NCI-H748 treated with DMSO at 0.1 percent for 48 hours (cell line): ENCODE results near the gene DDX27.
"Not testable (repeated sequence)": the region's sequence is repeated elsewhere in the genome, so short reads cannot be mapped to it uniquely, and the experiment has no call there.

Source experiments
- DNase-seq: peaks from one replicate; lab custom pipeline; 2025; lab: John Stamatoyannopoulos, UW

DDX27 gene

DNA sequence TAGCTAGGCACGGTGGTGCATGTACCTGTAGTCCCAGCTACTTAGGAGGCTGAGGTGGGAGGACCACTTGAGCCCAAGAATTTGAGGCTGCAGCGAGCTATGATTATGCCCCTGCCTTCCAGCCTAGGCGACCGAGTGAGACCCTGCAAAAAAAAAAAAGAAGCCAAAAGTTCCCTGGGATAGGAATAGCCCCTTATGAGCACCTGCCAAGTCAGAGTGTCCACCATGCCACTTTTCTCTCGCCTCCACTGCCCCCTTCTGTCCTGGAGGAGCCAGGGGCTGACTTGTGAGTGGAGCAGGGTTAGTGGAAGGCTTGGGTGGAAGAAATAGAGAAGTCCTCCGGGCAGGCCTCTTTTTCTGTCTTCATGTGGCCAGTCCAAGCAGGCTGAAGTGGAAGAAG is 12.1 kb upstream of the DDX27 start:
- no peak for DNase-seq

DNA sequence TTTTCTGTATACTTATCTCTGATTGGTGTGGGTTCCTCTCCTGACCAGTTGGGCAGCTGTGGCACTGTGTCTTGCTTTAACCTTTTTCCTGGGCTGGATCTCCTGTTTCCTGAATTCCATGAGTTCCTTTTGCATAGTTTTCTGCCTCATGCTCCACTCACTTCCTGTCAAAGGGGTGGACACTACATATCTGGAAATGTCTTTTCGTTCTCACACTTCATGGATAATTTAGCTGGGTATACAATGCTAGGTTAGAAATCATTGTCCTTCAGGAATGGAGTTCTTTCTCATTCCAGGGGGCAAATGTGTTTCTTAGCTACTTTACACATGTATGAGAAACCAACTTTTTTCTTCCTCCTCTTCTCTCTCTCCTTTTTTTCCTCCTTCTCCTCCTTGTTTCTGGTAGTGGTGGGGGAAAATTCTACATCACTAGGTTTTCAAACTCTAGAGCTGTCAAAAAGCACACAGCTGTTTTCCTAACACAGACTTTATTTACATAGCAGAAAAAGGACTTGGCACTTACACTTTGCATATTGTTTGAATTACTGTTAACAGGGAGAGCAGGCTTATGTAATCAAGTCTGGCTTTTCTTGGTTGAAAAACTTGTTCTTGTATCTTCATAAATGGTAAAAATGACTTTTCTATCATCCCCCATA is 9.0 kb upstream of the DDX27 start:
- no peak for DNase-seq

DNA sequence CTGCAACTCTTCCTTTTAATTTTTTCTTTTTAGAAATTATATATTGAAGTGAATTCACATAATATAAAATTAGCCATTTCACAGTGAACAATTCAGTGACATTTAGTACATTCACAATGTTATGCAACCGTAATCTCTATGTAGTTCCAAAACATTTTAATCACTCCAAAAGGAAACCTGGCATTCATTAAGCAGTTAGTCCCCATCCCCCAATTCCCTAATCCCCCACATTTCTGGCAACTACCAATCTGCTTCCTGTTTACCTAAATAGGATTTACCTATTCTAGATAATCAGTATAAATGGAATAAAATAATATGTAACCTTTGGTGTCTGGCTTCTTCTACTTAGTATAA is 8.5 kb upstream of the DDX27 start:
- no peak for DNase-seq

DNA sequence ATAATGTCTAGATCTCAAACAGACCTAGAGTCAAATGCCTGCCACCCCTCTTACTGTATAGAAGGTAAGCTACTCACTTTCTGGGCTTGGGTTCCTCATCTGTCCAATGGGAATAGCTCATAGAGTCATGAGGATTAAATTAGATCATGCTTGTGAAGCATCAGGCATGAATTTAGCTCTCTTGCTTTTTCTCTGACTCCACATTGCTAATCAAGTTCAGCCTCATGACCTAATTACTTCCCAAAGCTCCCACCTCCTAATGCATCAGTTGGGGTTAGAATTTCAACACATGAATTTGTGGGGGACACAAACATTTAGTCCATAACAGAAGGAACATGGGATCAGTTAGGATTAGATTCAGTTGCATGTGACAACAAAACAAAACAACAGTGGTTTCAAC is 4.6 kb upstream of the DDX27 start:
- DNase-seq, result no peak

DNA sequence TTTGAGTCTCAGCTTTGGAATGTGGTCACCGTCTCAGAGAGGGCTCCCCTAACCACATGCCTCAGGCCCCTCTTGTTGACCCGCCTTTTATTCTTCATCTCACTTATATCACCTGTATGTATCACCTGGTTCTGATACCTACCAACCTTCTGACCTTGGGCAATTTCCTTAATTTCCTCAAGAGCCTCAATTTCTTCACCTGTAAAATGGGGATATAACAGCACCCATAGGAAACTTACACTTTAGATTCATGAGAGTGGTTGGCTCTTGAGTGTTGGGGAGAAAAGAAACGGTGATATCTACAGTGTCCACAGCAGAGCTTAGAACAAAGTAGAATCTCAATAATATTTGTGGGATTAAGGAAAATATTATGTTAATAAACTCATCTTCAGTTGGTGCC is 4.0 kb upstream of the DDX27 start:
- DNase-seq, result no peak

DNA sequence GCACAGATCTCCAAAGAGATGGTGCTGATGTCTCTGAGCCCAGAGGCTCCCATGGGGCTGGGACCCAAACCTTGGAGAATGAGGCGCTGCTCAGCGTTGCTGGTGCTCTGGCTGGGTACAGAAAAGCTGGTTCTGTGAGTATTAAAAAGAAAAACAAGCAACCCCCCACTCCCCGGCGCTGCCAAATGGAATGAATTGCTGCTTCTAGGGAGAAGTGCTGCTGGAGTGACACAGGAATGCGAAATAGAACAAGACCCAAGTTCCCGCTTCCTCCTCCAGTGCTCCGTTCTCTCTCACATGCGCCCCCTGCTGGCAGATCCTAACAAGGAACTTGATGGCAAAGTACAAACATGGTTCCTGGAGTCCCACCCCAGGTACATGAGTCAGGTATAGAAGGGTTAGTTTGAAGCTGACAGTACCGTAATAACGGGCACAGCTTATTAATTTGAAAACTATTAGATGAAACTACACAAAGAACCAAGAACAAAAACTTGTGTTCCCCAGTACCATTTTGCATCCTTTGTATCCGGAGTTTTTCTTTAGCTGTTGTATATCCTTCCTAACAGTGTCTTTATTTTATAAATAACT is 2.1 kb upstream of the DDX27 start:
- DNase-seq, result peak; percentile 73

DNA sequence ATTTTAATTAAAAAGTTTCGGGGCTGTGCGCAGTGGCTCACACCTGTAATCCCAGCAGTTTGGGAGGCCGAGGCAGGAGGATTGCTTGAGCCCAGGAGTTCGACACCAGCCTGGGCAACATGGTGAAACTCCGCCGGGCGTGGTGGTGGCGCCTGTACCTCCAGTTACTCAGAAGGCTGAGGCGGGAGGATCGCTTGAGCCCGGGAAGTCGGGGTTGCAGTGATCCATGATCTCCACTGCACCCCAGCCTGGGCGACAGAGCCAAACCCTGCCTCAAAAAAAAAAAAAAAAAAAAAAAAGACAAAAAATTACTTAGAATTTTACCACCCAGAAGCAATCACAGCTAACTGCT is 501 bp upstream of the DDX27 start:
- not testable (repeated sequence) for DNase-seq

DNA sequence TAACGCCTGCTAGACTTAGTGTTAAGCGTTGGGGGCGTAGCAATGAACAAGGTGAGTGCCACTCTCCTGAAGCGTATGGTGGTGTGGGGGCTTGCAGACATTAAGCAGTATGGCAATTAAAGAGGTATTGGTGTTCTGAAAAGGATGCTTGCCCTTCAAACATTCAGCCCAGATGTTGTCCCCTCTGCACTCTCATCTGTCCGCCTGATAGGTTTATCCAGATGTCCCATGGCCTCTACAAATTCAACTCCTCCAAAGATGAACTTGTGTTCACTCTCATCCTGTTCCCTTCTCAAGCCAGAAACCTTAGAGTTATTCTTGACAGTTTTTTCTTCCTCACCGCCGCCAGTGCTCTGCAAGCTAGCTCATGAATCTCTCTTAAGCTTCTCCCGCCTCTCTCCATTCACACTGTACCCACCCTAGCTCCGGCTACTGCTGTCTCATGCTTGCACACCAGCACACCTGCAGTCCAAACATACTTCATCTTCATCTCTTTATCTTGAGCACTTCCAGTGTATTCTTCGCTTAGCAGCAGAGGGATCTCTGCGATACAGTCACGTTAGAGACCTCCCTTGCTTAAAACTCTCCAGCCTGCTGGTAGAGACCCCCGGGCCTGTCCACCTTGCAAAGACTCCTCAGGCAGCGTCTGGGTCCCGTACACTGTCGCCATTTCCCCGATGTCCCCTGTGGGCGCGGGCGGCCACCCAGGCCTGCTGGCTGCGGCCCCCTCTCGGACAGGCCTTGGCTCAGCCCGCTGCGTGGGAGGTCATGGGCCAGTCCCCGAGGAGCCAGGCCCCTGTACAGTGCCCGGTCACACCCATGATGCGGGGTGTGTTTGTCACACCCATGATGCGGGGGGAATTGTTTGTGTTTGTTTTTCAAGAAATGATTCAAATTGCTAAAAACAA is 962 bp downstream of the DDX27 start:
- no peak for DNase-seq

DNA sequence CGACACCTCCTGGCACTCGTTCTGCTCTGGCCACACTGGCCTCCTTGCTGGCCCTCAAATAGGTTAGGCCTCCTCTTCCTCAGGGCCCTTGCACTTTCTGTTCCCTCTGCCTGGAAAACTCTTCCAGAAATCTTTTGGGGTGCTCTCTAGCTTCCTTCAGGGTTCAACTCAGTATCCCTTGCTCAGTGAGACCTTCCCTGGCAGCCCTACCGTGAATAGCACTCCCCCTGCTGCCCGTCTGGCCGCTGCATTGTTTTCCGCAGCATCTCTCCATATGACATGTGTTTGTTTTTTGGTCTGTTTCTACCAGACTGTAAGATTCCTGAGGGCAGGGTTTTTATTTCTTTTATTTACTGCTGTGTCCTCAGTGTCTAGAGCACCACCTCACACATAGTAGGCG is 6.7 kb downstream of the DDX27 start:
- DNase-seq, result no peak

DNA sequence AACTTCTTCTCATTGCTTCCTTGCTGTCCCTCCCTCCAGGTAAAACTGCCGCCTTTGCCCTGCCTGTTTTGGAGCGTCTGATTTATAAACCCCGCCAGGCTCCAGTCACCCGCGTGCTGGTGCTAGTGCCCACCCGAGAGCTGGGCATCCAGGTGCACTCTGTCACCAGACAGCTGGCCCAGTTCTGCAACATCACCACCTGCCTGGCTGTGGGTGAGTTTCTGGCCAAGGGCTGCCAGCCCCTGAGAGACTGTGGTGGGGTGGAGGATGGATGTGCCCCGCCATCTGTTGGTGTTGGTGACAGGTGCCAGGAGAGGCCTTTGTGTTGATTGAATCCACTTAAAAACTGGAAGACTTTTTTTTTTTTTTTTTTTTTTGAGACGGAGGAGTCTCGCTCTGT is 9.5 kb downstream of the DDX27 start:
- DNase-seq, result no peak

DNA sequence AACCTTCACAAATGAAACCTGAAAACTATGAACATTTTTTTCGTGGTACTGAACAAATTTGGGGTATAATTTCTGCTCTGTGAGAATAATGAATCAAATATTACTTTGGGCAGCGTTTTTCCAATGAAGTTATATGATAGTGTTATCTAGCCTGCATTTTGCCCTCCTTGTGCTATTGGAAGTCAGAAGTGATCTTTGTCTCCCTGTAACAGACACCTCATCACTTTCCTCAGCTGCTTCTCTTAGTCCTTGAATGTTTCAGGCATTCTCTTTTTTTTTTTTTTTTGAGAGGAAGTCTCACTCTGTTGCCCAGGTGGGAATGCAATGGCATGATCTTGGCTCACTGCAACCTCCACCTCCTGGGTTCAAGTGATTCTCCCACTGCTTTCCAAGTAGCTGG is 10.2 kb downstream of the DDX27 start:
- DNase-seq, result no peak

DNA sequence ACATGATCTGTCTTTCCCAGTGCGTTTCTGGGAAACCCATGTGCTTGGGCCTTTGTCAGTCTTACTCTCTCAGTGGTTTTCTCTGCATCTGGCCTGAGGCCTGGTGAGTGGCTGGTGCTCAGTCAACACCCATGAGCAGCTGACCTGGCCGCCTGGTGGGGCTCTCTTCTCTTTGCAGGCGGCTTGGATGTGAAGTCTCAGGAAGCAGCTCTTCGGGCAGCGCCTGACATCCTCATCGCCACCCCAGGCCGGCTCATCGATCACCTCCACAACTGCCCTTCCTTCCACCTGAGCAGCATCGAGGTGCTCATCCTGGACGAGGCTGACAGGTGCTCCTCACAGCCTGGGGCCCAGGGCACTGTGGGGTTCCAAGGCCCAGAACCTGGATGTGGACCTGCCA is 10.8 kb downstream of the DDX27 start:
- DNase-seq, result no peak

DNA sequence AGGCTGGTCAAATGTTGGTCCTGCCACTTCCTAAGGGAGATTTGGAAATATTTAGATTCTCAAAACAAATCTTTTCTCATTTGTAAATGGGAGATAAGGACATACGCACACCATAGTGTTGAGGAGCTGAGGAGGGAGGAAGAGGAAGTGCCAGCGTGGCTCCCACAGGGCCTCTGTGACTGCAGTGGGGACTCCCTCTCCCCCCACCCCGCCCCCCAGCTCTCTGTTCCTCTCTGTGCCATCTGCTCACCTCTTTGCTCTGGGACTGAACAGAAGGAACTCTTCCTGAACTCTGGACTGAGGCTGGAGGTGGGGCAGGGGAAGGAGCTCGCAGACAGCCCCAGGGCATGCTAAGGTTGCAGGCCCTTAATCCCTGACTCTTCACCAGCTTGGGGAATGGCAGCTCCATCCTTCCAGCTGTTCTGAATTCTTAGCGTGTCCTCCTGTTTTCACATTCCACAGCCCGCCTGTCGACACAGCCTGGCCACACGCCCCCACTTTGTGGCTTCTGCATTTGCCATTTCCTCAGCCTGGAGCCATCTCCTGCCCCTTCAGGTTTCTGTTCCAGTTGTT is 11.4 kb downstream of the DDX27 start:
- no peak for DNase-seq

DNA sequence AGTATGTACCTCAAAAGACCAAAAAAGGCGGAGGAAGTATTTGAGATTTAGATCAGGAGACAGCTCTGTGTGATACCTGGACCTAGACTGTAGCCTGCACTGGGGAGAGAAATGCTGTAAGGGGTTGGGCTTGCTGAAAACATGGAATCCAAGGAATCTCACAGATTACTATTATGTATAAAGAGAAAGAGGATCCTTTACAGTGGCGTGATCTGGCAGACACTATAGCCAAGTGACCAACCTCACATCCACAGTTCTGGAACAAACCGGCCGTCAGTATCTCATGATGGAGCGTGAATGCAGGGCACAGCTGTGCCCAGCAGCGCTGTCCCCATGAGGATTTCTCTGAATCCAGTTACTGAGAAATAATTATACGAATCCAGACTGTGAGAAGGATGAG is 12.3 kb downstream of the DDX27 start:
- DNase-seq, result no peak

DNA sequence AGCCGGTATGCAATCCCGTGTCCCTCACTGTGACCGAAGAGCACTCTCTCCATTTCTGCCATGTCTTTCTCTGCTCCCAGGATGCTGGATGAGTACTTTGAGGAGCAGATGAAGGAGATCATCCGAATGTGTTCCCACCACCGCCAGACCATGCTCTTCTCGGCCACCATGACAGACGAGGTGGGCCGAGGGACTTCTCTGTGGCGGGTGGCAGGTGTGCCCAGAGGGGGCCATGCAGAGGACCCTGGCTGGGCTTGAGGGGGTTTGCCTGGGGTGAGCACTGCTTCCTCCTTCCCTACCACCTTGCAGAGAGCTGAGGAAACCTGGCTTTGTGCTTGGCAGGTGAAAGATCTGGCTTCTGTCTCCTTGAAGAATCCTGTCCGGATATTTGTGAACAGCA is 14.0 kb downstream of the DDX27 start:
- DNase-seq, result no peak

DNA sequence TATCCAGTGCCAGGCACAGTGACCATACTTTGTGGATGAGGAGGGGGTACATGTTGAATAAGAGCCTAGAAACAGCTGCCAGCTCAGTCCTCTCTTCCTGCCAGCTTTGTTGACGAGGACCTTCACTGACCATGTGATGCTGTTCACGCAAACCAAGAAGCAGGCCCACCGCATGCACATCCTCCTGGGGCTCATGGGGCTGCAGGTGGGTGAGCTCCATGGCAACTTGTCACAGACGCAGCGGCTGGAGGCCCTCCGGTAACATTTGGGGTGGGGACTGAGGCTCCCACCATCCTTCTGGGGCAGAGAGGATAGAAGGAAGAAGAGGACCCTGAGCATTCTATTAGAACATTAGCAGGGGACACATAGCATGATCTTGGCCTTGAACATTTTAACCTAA is 15.6 kb downstream of the DDX27 start:
- no peak for DNase-seq

DNA sequence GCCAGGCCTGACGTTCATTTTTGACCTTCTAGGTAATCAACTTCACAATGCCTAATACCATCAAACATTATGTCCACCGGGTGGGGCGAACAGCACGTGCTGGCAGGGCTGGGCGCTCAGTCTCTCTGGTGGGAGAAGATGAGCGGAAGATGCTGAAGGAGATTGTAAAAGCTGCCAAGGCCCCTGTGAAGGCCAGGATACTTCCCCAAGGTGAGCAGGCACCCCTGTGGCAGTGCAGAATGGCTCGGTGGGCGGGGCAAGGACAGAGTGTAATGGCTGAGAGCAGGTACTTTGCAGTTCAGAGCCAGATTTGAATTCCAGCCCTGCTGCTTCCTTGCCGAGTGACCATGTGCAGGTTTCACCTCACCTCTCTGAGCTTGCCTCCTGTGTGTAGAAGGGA is 17.1 kb downstream of the DDX27 start:
- DNase-seq, result no peak

DNA sequence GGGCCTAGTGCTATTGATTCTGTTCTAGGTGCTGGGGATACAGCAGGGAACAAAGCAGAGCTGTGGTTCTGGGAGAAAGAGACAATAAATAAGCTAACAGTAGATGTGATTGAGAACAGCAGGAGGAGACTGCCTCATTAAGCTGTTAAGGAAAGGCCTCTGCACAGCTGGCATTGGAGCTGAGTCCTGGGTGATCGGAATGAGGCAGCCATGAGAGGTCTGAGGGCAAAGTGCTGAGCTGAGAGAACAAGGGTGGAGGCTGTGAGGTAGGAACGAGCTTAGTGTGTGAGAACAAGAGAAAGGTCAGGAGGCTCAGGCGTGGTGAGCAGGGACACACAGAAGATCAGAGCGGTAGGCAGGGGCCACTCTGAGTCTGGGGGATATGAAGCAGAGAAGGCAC is 18.3 kb downstream of the DDX27 start:
- no peak for DNase-seq

DNA sequence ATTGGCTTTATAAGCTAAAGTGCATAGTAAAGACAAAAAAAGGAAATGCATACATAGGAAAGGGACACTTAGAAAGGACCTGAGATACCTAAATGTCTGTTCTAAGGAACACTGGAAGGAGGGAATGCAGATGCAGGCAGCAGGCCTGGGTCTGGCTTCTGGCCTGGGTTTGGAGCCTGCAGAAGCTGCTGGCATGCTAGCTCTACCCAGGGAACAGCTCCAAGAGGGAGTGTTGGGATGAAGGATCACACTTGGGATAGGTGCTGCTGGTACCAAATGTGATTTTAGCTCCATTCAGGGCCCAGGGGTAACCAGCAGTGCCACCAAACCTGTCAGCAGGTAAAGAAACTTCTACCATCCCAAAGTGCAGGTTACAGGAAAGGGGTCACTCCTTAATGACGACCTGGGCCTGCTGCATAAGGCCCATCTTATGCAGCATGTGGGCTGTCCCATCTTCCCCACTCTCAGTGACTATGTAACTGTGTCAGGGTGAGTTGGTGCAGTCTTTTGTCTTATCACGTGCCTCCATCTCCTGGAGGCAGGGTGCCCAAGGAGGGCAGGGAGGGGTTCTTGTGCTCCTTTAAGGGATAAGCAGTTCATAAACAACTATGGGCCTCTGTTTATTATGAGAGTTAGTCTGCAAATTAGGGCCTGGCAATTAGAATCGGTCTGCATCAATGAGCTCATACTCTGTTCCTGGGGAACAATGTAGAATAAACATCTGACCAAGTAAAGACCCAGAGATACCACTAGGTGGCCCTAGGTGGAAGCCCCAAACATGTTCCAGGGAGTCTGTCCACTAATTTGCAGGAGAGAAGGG is 26.9 kb downstream of the DDX27 start:
- DNase-seq, result no peak

DNA sequence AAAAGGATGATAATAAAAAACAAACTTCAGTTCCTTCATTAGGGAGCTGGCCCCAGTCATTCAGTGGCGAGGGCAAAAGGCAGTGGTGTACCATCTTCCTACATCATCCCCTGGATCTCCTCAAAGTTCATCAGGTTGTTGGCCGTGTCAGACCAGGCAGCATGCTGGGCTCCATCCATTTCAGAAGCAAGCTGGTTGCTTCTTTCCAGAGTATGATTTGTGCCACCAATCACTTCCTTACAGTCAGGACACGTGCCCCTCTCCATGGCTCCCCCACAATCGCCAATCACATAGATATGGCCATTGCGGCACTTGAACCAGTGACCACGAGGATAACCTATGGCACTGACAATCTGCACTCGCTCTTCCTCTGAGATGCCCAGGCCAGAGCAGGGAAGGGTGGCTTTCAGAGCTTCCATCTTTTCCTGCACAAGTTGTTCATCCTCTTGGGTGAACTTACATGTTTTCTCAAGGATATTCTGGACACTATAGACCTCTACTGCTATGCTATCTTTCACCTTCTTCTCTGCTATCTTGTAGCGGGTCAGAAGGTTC is 28.0 kb downstream of the DDX27 start:
- DNase-seq, result no peak

DNA sequence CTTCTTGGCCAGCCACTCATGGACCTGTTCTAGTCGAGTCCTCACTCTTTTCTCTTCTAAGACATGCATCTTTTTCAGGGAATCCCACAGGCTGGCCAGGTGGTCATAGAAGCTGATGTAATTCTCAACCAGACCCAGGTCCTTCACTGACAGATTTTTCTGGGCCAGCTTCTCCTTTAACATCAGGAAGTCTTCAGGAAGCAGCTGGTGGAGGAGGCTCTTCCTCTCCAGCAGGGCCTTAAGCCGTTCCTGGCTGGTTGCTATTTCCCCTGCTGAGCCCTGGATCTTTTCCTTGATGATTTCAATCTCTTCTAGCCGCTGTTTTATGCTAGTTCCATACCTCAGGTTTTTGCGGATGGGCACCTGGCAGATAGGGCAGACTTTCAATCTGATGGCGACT is 28.6 kb downstream of the DDX27 start:
- no peak for DNase-seq

DNA sequence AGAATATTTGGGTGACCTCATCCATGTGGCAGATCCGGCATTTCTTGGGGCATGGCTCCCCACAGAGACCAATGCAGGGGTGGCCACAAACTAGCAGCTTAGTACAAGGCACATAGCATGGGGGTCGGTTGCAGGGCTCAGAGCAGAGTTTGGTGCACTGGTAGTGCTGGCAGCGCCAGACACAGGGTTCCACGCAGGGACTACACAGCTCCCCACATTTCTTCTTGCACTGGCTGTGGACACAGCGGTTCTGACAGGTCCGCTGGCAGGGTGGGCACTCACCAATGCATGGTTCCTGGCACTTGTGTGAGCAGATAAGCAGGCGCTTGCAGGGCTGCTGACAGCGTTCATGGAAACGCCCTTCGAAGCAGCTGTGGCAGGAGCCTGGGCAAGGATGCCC is 29.1 kb downstream of the DDX27 start:
- no peak for DNase-seq
